SK-N-SH (cell line): ENCODE measurements around the gene AUTS2. TPM values are rescaled to one million over a fixed set of nuclear protein-coding genes. Genes with fewer than 3 reads are reported as not detected.

ENCODE experiments used
- CTCF ChIA-PET: fragments of 300-600, 350-600 bp; formaldehyde crosslinking; extraction: SDS; loops from one replicate; lab custom pipeline; 2021; lab: Yijun Ruan, JAX
- POLR2A ChIA-PET: fragments of 350-600 bp; sonication (Branson Sonifier 250); formaldehyde crosslinking; extraction: SDS; loops from one replicate; lab custom pipeline; 2020; ENCODE audit warnings: antibody characterized with exemption, inconsistent platforms; lab: Yijun Ruan, JAX
- DNase-seq: peaks from one replicate; pipeline ENCODE4 v3.0.0; 2012
- H2AFZ ChIP-seq: fragments of 200-600 bp; sonication (generic); 2 replicates; pipeline ENCODE4 v1.8.1; 2016; ENCODE audit warnings: antibody characterized with exemption, mild to moderate bottlenecking, low read depth
- H3F3A ChIP-seq: fragments of 200-600 bp; sonication (generic); replicated peaks from 2 replicates; pipeline ENCODE3; 2016; ENCODE audit warnings: antibody characterized with exemption, mild to moderate bottlenecking; ENCODE audit not compliant: insufficient read depth
- H3K27ac ChIP-seq, 2 experiments: fragments of 200-500 bp in 1 of 2; fragments of 200-600 bp in 1 of 2; sonication (Bioruptor generic) in 1 of 2; sonication (generic), shearing (Covaris generic) in 1 of 2; 2 replicates each; pipeline versions ENCODE4 v1.5.1 to v1.6.1; 2014 to 2016; ENCODE audit warnings: low read depth in 2 of 2, inconsistent platforms in 1 of 2, low read length in 1 of 2, mild to moderate bottlenecking in 1 of 2, mixed read lengths in 1 of 2
- H3K27me3 ChIP-seq: fragments of 200-600 bp; sonication (generic), shearing (Covaris generic); 2 replicates; pipeline ENCODE4 v1.6.1; 2016; ENCODE audit warnings: mixed run types; ENCODE audit not compliant: insufficient read depth
- H3K36me3 ChIP-seq, 2 experiments: fragments of 200-500 bp in 1 of 2; fragments of 200-600 bp in 1 of 2; sonication (Bioruptor generic) in 1 of 2; sonication (generic) in 1 of 2; replicated peaks in 1 of 2; 2 replicates each; pipeline versions ENCODE3 to v1.5.1; 2014 to 2016; ENCODE audit warnings: low read length in 1 of 2, mild to moderate bottlenecking in 1 of 2; ENCODE audit not compliant: insufficient read depth in 2 of 2, control insufficient read depth in 1 of 2
- H3K4me1 ChIP-seq, 2 experiments: fragments of 200-500 bp in 1 of 2; fragments of 200-600 bp in 1 of 2; sonication (Bioruptor generic) in 1 of 2; sonication (generic), shearing (Covaris generic) in 1 of 2; 2 replicates each; pipeline versions ENCODE4 v1.5.1 to v1.6.1; 2014 to 2016; ENCODE audit warnings: low read depth in 1 of 2, low read length in 1 of 2, mixed run types in 1 of 2; ENCODE audit not compliant: insufficient read depth in 2 of 2, control insufficient read depth in 1 of 2
- H3K4me2 ChIP-seq: fragments of 200-600 bp; sonication (generic), shearing (Covaris generic); 2 replicates; pipeline ENCODE4 v1.6.1; 2017; ENCODE audit warnings: mixed run types
- H3K4me3 ChIP-seq, 2 experiments: fragments of 200-500 bp in 1 of 2; fragments of 200-600 bp in 1 of 2; sonication (Bioruptor generic) in 1 of 2; sonication (generic), shearing (Covaris generic) in 1 of 2; 2 replicates each; pipeline versions ENCODE4 v1.5.1 to v1.8.1; 2014 to 2016; ENCODE audit warnings: low read depth in 2 of 2, inconsistent platforms in 1 of 2, low read length in 1 of 2, mild to moderate bottlenecking in 1 of 2, mixed read lengths in 1 of 2, moderate library complexity in 1 of 2
- H3K79me2 ChIP-seq: fragments of 200-600 bp; sonication (generic); 2 replicates; pipeline ENCODE4 v1.8.1; 2017; ENCODE audit warnings: mild to moderate bottlenecking; ENCODE audit not compliant: insufficient read depth
- H3K9ac ChIP-seq: fragments of 200-600 bp; sonication (generic); 2 replicates; pipeline ENCODE4 v1.6.1; 2017; ENCODE audit warnings: mixed run types
- H3K9me2 ChIP-seq: fragments of 200-600 bp; sonication (generic); 2 replicates; pipeline ENCODE4 v1.6.1; 2017; ENCODE audit warnings: mixed run types
- H3K9me3 ChIP-seq: fragments of 200-600 bp; sonication (generic); 2 replicates; pipeline ENCODE4 v1.6.1; 2017; ENCODE audit warnings: mixed run types, mild to moderate bottlenecking, moderate library complexity
- H4K20me1 ChIP-seq: fragments of 200-600 bp; sonication (generic); 2 replicates; pipeline ENCODE4 v1.6.1; 2017; ENCODE audit warnings: mild to moderate bottlenecking, mixed run types; ENCODE audit not compliant: insufficient read depth
- CHD2 ChIP-seq: fragments of 150-350 bp; IDR thresholded peaks from 2 replicates; pipeline ENCODE4 v1.6.1; 2018; ENCODE audit warnings: low read length; ENCODE audit not compliant: partially characterized antibody
- CTCF ChIP-seq: fragments of 200-600 bp; sonication (generic); IDR thresholded peaks from 2 replicates; pipeline ENCODE4 v1.6.1; 2017; ENCODE audit warnings: antibody characterized with exemption, mild to moderate bottlenecking, moderate library complexity
- ELF1 ChIP-seq: IDR thresholded peaks from 2 replicates; pipeline ENCODE4 v1.4.0; 2012
- EP300 ChIP-seq, 2 experiments: IDR thresholded peaks; 2 replicates each; pipeline versions ENCODE4 v1.4.0 to v1.6.1; 2012; ENCODE audit warnings: borderline replicate concordance in 1 of 2, low read depth in 1 of 2, low read length in 1 of 2
- FOXM1 ChIP-seq: IDR thresholded peaks from 2 replicates; pipeline ENCODE4 v1.4.0; 2012; ENCODE audit warnings: low read depth, mild to moderate bottlenecking
- GABPA ChIP-seq: IDR thresholded peaks from 2 replicates; pipeline ENCODE4 v1.4.0; 2012; ENCODE audit warnings: low read depth, mild to moderate bottlenecking
- POLR2AphosphoS5 ChIP-seq: IDR thresholded peaks from 2 replicates; pipeline ENCODE4 v1.6.1; 2012; ENCODE audit warnings: low read depth, low read length
- RAD21 ChIP-seq: IDR thresholded peaks from 2 replicates; pipeline ENCODE4 v1.6.1; 2012; ENCODE audit warnings: mild to moderate bottlenecking, low read length
- REST ChIP-seq: IDR thresholded peaks from 2 replicates; pipeline ENCODE4 v1.6.1; 2012; ENCODE audit warnings: mild to moderate bottlenecking, low read depth, low read length, moderate library complexity
- RFX5 ChIP-seq: IDR thresholded peaks from 2 replicates; pipeline ENCODE4 v1.6.1; 2012; ENCODE audit warnings: mild to moderate bottlenecking, improper control_type of control experiment, low read length
- SMC3 ChIP-seq: IDR thresholded peaks from 2 replicates; pipeline ENCODE4 v1.6.1; 2012; ENCODE audit warnings: low read depth, low read length, improper control_type of control experiment
- TCF12 ChIP-seq: IDR thresholded peaks from 2 replicates; pipeline ENCODE4 v1.4.0; 2012
- WGBS: methylation state at CpG from one replicate; pipeline ENCODE4 v1.1.6; 2017; ENCODE audit warnings: low lambda C conversion rate; 5-methylcytosine and 5-hydroxymethylcytosine counted together
- polyA plus RNA-seq, 3 experiments: library from polyadenylated mRNA; depleted of rRNA; stranded (reverse); fragments of >200 nt; gene quantifications; 2 replicates each; pipeline ENCODE4 v1.2.3, GENCODE V29; 2012

Gene AUTS2
- polyA plus RNA-seq, 1 of the 3 experiments (the other 2 are of a cell fraction), result 15.6 TPM

GRCh38 chr7:70794962-70795361 is 1196.7 kb downstream of the AUTS2 start:
- ChIA-PET POLR2A (no interaction called here), CTCF (interaction anchor here (1.6 to 1.9 kb wide), 2 partner anchors 14 to 34 kb away, joined by 3 to 8 read pairs; no protein-coding TSS in a partner anchor)
- peaks cover 0 to 14% of the 10 kb centered on the region in 2 experiments; a peak in 1 of 4 replicates for H3K4me1 ChIP-seq
- H4K20me1 ChIP-seq, result no peaks in the 10 kb centered on the region
- peaks cover 24 to 43% of the 10 kb centered on the region in 2 experiments for H3K36me3 ChIP-seq
- no peak for DNase-seq
- no peak overlapping the region for H3K4me2 ChIP-seq
- TF ChIP-seq POLR2AphosphoS5, result no peak
- TF ChIP-seq GABPA, result no peak
- peaks cover 5% of the 10 kb centered on the region for H3F3A ChIP-seq
- H3K27ac ChIP-seq, result no peak overlapping the region
- no peaks in the 10 kb centered on the region for H3K27me3 ChIP-seq
- no peak overlapping the region for H2AFZ ChIP-seq
- H3K9me3 ChIP-seq, result no peaks in the 10 kb centered on the region
- no peak overlapping the region for H3K4me3 ChIP-seq
- no peak overlapping the region for H3K9ac ChIP-seq
- H3K9me2 ChIP-seq, result no peaks in the 10 kb centered on the region
- H3K79me2 ChIP-seq, result no peaks in the 10 kb centered on the region
- 87% methylated on average over 8 of the region's 8 CpGs for WGBS

GRCh38 chr7:70795948-70796347 is 1197.7 kb downstream of the AUTS2 start:
- H3K4me1 ChIP-seq, result peaks cover 0 to 14% of the 10 kb centered on the region in 2 experiments; a peak in 1 of 4 replicates
- no peaks in the 10 kb centered on the region for H3K9me2 ChIP-seq
- no peak overlapping the region for H3K4me2 ChIP-seq
- H2AFZ ChIP-seq, result no peak overlapping the region
- H3K9me3 ChIP-seq, result no peaks in the 10 kb centered on the region
- DNase-seq, result peak; percentile 20
- H3K27ac ChIP-seq, result peak overlapping the region in 1 of 2 experiments; percentile 11; a peak in 1 of 4 replicates
- ChIA-PET POLR2A (no interaction called here), CTCF (interaction anchor here (0.9 to 1.9 kb wide), 4 partner anchors 12 to 211 kb away, joined by 3 to 8 read pairs (median 3); no protein-coding TSS in a partner anchor)
- no peak overlapping the region for H3K4me3 ChIP-seq
- H3F3A ChIP-seq, result peaks cover 5% of the 10 kb centered on the region
- H3K27me3 ChIP-seq, result no peaks in the 10 kb centered on the region
- no peak for TF ChIP-seq CHD2
- no peak for TF ChIP-seq SMC3
- TF ChIP-seq TCF12, result no peak
- no peak for TF ChIP-seq ELF1
- no peak for TF ChIP-seq RAD21
- no peak for TF ChIP-seq CTCF
- no peak for TF ChIP-seq EP300 (IDR thresholded peaks at IDR 0.05; ENCODE audit: borderline replicate concordance in 1 of 2, low read depth in 1 of 2, low read length in 1 of 2)
- no peak for TF ChIP-seq REST
- TF ChIP-seq FOXM1, result no peak
- TF ChIP-seq RFX5, result no peak
- 97% methylated on average over 5 of the region's 5 CpGs for WGBS
- no peaks in the 10 kb centered on the region for H4K20me1 ChIP-seq
- no peak overlapping the region for H3K9ac ChIP-seq
- H3K79me2 ChIP-seq, result no peaks in the 10 kb centered on the region
- peaks cover 21 to 33% of the 10 kb centered on the region in 2 experiments for H3K36me3 ChIP-seq
